Measurements from ENCODE around the gene TNFAIP3.
A peak's percentile ranks its signal among the peaks of the same experiment; 100 is the strongest.

Gene TNFAIP3

DNA sequence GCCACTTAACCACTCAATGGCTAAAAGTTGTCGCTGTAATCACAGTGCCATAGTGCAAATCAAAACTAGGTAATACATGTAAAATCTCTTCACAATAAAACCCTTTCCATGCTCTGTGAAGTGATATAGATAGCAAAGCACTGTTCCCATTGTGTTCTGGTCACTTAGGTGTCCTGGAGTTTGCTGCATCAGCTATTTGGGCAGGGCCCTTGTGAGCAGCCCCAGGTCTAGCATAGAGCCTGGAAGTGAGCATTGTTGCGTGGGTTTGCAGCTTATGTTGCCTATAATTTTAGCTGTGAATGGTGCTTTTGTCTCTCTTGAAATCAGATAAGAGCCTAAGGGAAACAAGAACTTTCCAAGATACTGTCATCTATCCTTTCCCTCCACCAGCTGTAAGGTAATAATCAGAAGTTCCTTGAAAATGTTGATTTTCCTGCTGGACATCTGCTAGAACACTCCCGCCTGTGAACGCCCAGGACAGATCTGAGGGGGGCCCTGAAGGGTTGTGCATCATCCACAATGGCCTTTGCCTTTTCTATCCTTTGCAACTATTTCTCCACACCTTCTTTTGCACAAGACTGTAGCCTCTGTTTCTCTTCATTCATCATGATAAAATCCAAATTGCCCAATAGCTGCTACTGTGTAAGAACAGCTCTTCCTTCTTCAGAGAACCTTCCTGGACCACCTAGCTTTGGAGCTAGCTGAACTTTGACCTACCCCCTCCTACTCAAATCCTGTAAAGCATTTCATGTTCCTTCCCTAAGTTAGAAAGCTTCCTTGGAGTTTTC is 57.0 kb downstream of the TNFAIP3 start:
- Mint-ChIP-seq H3K9me3 (no peaks in the 10 kb centered on the region), H3K36me3 (peaks cover 10% of the 10 kb centered on the region), H3K4me3 (no peak overlapping the region), H3K4me1 (peaks cover 68% of the 10 kb centered on the region), H3K27ac (peak overlapping the region; percentile 38)
- DNase-seq (ENCODE audit: low spot score in 2 of 2) (no peak), ATAC-seq (no peak)

DNA sequence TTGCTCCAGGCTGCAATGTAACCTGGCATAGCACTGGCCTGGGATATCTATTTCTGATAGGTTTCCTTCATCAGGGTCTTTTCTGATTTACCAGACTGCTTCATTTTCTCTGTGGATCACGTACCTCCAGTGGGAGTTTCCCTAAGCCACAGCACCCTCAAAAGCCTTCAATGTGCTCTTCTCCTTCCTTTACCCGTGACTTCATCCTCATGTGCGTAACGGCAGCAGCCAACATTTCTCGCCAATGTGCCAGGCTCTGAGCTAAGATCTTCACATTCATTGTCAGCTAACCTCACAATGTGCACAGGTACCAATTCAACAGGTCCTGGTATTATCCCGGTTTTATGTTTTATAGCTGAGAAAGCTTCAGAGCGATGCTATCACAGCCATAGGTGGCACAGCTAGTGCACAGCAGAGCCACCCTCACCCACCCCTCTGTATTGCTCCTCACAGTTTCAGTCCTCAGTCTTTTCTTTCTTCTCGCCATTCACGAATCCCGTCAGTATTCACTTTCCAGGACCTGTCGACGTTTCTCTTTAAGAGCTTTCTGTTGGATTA is 58.2 kb downstream of the TNFAIP3 start:
- DNase-seq (ENCODE audit: low spot score in 2 of 2), result no peak
- H3K27ac Mint-ChIP-seq, result no peak overlapping the region
- no peaks in the 10 kb centered on the region for H3K9me3 Mint-ChIP-seq
- no peak for ATAC-seq
- peaks cover 69% of the 10 kb centered on the region for H3K4me1 Mint-ChIP-seq
- no peak overlapping the region for H3K4me3 Mint-ChIP-seq
- H3K36me3 Mint-ChIP-seq, result peaks cover 10% of the 10 kb centered on the region

DNA sequence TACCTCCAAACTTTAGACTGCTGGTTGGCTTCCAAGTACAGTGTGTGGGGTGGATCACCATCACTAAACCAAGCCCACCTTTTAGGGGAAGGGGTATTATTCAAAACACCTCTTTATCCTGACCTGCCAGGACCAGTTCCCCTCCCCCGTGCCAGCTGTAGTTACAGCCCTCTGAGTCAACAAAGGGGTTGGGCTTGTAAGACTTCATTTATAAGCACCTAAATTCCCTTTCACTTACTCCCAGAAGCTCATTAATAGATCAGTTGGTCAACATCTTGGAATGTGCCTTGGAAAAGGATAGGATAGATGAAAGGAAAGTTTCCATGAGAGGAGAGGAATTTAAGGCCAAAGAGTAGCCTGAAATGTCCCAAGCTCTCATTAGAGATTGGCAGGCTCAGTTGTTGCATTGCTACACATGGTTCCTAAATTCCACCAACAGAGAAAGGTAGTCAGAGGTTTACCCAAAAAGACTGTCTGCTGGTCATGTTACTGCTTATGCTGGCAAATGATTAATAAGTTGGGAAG is 59.2 kb downstream of the TNFAIP3 start:
- peaks cover 10% of the 10 kb centered on the region for H3K36me3 Mint-ChIP-seq
- ATAC-seq, result no peak
- H3K27ac Mint-ChIP-seq, result peak overlapping the region; percentile 90
- DNase-seq (ENCODE audit: low spot score in 2 of 2), result no peak
- peak overlapping the region; percentile 61 for H3K4me3 Mint-ChIP-seq
- no peaks in the 10 kb centered on the region for H3K9me3 Mint-ChIP-seq
- peaks cover 69% of the 10 kb centered on the region for H3K4me1 Mint-ChIP-seq

DNA sequence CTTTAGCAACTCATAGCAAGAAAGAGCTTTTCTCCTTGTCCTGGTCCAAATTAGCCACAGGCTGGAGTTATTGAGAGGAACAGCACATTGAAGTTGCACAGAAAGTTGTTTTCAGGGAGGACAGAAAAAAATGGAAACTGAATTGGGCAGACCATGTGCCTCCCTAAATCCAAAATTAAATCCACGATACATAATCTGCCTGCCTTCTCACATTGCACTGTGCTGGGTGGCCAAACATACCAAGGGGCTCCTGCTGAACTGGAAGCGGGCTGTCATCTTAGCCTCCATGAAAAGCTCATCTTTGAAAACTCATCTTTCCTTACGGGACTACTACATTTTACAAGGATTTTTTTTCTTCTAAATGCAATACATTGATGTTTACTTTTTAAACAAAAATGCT is 59.9 kb downstream of the TNFAIP3 start:
- DNase-seq (ENCODE audit: low spot score in 2 of 2) (no peak), ATAC-seq (no peak)
- H3K4me3 Mint-ChIP-seq, result peak overlapping the region; percentile 61
- peak overlapping the region; percentile 90 for H3K27ac Mint-ChIP-seq
- peaks cover 63% of the 10 kb centered on the region for H3K4me1 Mint-ChIP-seq
- H3K36me3 Mint-ChIP-seq, result peaks cover 10% of the 10 kb centered on the region
- H3K9me3 Mint-ChIP-seq, result no peaks in the 10 kb centered on the region

DNA sequence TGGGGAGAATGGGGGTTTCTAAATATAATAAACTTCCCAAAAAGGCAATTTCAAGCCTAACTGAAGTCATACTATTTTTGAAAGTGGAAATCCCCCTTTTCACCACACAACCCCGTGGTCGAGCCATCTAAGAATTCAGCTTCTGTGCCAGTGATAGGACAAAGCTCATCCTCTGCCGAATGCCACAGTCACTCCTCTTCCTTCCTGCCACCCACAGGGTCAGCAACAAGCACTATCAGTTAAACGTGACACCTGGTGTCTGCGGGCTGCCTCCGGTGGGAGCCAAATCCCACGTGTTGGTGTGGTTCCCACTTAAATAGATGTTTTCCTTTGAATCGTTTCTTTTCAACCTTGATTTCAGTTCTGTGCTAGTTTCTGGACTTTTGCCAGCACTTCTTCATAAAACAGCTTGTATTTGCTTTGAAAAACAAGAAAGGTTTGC is 60.7 kb downstream of the TNFAIP3 start:
- peak overlapping the region; percentile 90 for H3K27ac Mint-ChIP-seq
- peaks cover 10% of the 10 kb centered on the region for H3K36me3 Mint-ChIP-seq
- ATAC-seq, result peak; percentile 99
- peak overlapping the region; percentile 61 for H3K4me3 Mint-ChIP-seq
- no peaks in the 10 kb centered on the region for H3K9me3 Mint-ChIP-seq
- H3K4me1 Mint-ChIP-seq, result peaks cover 60% of the 10 kb centered on the region
- DNase-seq (ENCODE audit: low spot score in 2 of 2), result peak; percentile 53 to 87

DNA sequence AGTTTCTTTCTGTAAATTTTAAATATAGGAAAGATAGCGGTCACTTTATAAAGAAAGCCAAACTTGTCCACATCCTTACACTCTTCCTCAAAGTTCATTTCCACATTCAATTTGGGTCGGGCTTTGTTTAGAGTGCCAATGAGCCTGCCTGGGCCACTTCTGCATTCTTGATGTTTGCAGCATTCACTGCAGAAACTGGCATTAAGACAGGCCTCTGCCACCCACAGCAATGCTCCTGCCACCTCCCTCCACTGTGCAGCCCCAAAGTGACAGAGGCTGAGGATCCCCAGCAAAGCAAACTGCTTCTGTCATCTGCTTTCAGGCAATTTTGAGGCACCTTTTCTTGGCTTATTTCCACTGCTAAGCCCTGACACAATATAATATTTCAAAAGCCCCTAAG is 61.2 kb downstream of the TNFAIP3 start:
- H3K9me3 Mint-ChIP-seq, result no peaks in the 10 kb centered on the region
- peak overlapping the region; percentile 90 for H3K27ac Mint-ChIP-seq
- no peak for DNase-seq (ENCODE audit: low spot score in 2 of 2)
- H3K4me3 Mint-ChIP-seq, result peak overlapping the region; percentile 61
- peak; percentile 69 for ATAC-seq
- peaks cover 10% of the 10 kb centered on the region for H3K36me3 Mint-ChIP-seq
- peaks cover 59% of the 10 kb centered on the region for H3K4me1 Mint-ChIP-seq

DNA sequence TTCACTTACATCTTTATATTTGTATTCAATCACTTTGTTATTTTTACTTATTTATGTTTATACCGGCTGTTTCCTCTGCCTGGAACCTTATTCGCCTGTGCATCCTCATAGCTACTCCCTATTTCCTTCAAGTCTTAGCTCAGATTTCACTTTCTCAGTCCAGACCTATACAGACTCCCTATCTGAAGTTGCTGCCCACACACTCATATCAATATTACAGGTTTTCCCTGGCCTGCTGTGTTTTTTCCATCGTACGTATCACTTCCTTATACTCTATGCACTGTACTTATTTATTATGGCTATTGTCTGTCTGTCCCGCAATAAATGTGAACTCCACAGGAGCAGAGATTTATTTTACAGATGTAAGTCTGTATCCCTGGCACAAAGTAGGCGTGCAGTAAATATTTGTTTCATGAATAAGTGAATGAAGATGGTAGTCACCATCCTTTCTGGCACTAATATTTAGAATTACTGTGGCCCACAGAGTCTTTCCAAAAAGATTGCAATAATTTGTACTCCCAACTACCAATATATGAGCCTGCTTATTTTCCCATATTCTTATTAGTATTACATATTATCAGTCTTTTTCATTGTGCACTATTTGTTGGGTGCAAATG is 64.9 kb downstream of the TNFAIP3 start:
- Mint-ChIP-seq H3K4me1 (peaks cover 34% of the 10 kb centered on the region), H3K4me3 (no peak overlapping the region), H3K27ac (no peak overlapping the region), H3K36me3 (peaks cover 10% of the 10 kb centered on the region), H3K9me3 (no peaks in the 10 kb centered on the region)
- ATAC-seq (no peak), DNase-seq (ENCODE audit: low spot score in 2 of 2) (no peak)
